GM13977 (cell line): ENCODE results near the gene SLC6A11.

Experiments
- DNase-seq: peaks from one replicate; pipeline ENCODE4 v3.0.0; 2012; ENCODE audit warnings: low spot score
- in situ Hi-C: fragments of 300-500 bp; cut with MboI; formaldehyde crosslinking; loops from one replicate; pipeline ENCODE4 v1.12.0; 2022; ENCODE audit warnings: low sequenced_read_pairs, low pct_unique_long_range_greater_than_20kb, mixed read lengths, inconsistent platforms; ENCODE audit not compliant: unreplicated experiment
- TF ChIP-seq, protein P1 (sequence below): IDR thresholded peaks from 2 replicates; pipeline ENCODE4 v1.5.1; 2012; ENCODE audit warnings: mild to moderate bottlenecking, control low read depth; ENCODE audit not compliant: insufficient read depth; ENCODE audit errors: extremely low read depth, missing control alignments

Gene SLC6A11

DNA sequence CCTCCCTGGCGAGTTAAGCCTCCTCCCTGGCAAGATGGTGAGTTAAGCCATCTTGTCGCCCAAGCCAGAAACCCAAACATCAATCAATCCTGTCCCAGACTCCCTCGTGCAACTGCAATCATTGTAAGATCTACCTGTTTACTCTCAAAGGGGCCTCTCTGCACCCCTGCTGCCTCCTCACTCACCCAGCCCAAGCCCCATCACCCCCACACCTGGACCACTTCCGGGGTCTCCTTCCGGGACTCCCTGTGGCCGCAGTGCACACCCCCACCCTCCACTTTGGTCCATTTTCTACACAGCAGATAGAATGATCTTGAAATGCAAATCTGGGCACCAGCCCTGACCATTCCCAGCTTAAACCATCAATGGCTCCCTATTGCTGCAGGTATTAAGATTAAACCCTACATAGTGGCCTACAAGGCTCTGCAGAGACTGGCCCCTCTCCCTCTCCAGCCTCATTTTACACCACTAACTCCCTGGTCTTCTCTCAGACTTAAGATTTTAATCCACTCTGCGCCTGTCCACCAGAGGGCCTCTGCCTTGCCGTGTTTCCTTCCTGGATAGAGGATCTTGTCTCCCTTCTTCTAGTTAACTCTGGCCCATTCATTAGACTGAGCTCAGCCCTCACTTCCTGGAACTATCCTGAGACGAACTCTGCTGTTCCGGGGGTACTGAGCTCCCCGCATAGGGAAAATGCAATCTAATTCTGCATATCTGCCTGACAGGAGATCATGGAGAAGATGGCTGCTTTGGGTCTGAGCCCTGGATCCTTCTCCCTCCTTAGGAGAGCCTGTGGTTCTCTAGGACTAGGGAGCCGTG is 134.7 kb downstream of the SLC6A11 start:
- in situ Hi-C loops: no loop called here
- TF ChIP-seq, protein P1, sequence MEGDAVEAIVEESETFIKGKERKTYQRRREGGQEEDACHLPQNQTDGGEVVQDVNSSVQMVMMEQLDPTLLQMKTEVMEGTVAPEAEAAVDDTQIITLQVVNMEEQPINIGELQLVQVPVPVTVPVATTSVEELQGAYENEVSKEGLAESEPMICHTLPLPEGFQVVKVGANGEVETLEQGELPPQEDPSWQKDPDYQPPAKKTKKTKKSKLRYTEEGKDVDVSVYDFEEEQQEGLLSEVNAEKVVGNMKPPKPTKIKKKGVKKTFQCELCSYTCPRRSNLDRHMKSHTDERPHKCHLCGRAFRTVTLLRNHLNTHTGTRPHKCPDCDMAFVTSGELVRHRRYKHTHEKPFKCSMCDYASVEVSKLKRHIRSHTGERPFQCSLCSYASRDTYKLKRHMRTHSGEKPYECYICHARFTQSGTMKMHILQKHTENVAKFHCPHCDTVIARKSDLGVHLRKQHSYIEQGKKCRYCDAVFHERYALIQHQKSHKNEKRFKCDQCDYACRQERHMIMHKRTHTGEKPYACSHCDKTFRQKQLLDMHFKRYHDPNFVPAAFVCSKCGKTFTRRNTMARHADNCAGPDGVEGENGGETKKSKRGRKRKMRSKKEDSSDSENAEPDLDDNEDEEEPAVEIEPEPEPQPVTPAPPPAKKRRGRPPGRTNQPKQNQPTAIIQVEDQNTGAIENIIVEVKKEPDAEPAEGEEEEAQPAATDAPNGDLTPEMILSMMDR: peak; percentile 45
- DNase-seq: peak; percentile 38

- no peak for DNase-seq
- TF ChIP-seq, protein P1: no peak
- in situ Hi-C loops: no loop called here
These were observed 135.4 kb downstream of the SLC6A11 start for GRCh38 chr3:10951295-10951926.

GRCh38 chr3:10952525-10952924 is 136.5 kb downstream of the SLC6A11 start:
- no peak for DNase-seq
- in situ Hi-C loops: no loop called here
- TF ChIP-seq, protein P1: no peak

DNA sequence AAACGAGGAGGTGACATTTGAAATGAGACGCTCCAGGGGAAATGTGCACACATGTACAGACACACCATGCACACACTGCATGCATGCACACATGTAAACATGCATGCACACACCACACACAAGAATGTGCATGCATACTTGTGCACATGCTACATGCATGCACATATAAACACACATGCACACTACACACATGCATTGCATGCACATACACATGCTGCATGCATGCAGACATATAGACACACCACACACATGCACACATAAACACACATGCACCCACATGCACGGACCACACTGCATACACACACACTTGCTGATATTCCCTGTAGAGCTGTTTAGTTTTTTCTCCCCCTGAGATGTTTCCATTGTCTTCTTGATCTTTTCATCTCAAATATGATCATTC is 138.7 kb downstream of the SLC6A11 start:
- TF ChIP-seq, protein P1: no peak
- in situ Hi-C loops: no loop called here
- DNase-seq: no peak

GRCh38 chr3:10955711-10956453 is 139.9 kb downstream of the SLC6A11 start:
- no peak for DNase-seq
- TF ChIP-seq, protein P1: no peak
- in situ Hi-C loops: no loop called here

DNA sequence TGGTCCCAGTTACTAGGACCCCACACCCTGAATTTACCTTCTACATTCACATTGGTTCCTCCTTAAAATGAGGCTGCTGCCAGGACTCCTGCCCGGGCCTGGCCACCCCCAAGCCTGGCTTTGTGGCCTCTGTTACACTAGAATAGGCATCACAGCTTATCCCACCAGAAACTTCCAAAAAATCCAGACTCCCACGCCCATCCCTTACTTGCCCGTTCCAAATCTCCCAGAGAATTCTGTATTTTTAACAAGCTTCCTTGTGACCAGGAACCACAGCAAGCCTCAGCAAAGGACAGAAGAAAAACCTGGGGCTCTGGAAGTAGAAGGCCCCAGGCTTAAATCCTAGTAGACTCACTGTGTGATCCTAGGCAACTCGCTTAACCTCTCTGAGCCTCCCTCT is 140.5 kb downstream of the SLC6A11 start:
- in situ Hi-C loops: no loop called here

More for the DNA sequence above, 140.5 kb downstream of the SLC6A11 start:
- TF ChIP-seq, protein P1: no peak
- DNase-seq: no peak
